ENCODE results near the gene MBNL2. TPM values are rescaled to one million over a fixed set of nuclear protein-coding genes. Genes with fewer than 3 reads are reported as not detected.

MBNL2 gene
- total and polyA plus RNA-seq, 2 experiments from 2014 or later: 0.55 to 3.2 TPM

GRCh38 chr13:97287047-97287383 is 64.9 kb downstream of the MBNL2 start:
- Mint-ChIP-seq H3K4me3 (no peak overlapping the region), H3K4me1 (no peaks in the 10 kb centered on the region; the same call in 2 of the 3 replicates), H3K9me3 (no peaks in the 10 kb centered on the region), H3K27ac (no peak overlapping the region), H3K27me3 (ENCODE audit: insufficient read depth, low read depth, poor library complexity) (no peaks in the 10 kb centered on the region), H3K36me3 (ENCODE audit: low read depth) (no peaks in the 10 kb centered on the region)
- Histone ChIP-seq H3K9me2 (ENCODE audit: insufficient read depth) (no peaks in the 10 kb centered on the region; the same call in 1 of the 2 replicates), H3F3A (replicated peaks; ENCODE audit: low read depth) (no peaks in the 10 kb centered on the region), H3K4me2 (no peak overlapping the region), H2AFZ (no peak overlapping the region), H4K20me1 (replicated peaks; ENCODE audit: insufficient read depth) (no peaks in the 10 kb centered on the region), H3K79me2 (replicated peaks; ENCODE audit: insufficient read depth) (no peaks in the 10 kb centered on the region), H3K27ac (ENCODE audit: low read depth) (no peak overlapping the region), H3K4me3 (no peak overlapping the region), H3K4me1 (ENCODE audit: insufficient read depth) (no peaks in the 10 kb centered on the region), H3K36me3 (ENCODE audit: insufficient read depth) (no peaks in the 10 kb centered on the region), H3K27me3 (ENCODE audit: insufficient read depth) (no peaks in the 10 kb centered on the region)
- ATAC-seq (no peak), DNase-seq (ENCODE audit: low spot score) (no peak)
- TF ChIP-seq NANOG (IDR thresholded peaks at IDR 0.05; ENCODE audit: borderline replicate concordance) (no peak), ZNF114 (CRISPR knock-in tag; IDR thresholded peaks at IDR 0.05) (no peak), EZH2 (IDR thresholded peaks at IDR 0.05; ENCODE audit: low read depth, unreplicated experiment) (no peak), JUNB (IDR thresholded peaks at IDR 0.05; ENCODE audit: unreplicated experiment) (no peak), CREB1 (CRISPR knock-in tag; IDR thresholded peaks at IDR 0.05; ENCODE audit: low read depth) (no peak), REST (IDR thresholded peaks at IDR 0.05; ENCODE audit: unreplicated experiment) (no peak), EZH2phosphoT487 (IDR thresholded peaks at IDR 0.05; ENCODE audit: unreplicated experiment) (no peak), POLR2AphosphoS5 (IDR thresholded peaks at IDR 0.05; ENCODE audit: low read depth) (no peak), ZNF462 (CRISPR knock-in tag; IDR thresholded peaks at IDR 0.05) (no peak), ZNF331 (CRISPR knock-in tag; IDR thresholded peaks at IDR 0.05; ENCODE audit: low read depth) (no peak), STAT1 (IDR thresholded peaks at IDR 0.05; ENCODE audit: unreplicated experiment) (no peak)
- TF ChIP-seq, protein P1, sequence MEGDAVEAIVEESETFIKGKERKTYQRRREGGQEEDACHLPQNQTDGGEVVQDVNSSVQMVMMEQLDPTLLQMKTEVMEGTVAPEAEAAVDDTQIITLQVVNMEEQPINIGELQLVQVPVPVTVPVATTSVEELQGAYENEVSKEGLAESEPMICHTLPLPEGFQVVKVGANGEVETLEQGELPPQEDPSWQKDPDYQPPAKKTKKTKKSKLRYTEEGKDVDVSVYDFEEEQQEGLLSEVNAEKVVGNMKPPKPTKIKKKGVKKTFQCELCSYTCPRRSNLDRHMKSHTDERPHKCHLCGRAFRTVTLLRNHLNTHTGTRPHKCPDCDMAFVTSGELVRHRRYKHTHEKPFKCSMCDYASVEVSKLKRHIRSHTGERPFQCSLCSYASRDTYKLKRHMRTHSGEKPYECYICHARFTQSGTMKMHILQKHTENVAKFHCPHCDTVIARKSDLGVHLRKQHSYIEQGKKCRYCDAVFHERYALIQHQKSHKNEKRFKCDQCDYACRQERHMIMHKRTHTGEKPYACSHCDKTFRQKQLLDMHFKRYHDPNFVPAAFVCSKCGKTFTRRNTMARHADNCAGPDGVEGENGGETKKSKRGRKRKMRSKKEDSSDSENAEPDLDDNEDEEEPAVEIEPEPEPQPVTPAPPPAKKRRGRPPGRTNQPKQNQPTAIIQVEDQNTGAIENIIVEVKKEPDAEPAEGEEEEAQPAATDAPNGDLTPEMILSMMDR (conservative IDR thresholded peaks at IDR 0.05; ENCODE audit: low read depth in 2 of 2): no peak
- TF ChIP-seq, protein P2, sequence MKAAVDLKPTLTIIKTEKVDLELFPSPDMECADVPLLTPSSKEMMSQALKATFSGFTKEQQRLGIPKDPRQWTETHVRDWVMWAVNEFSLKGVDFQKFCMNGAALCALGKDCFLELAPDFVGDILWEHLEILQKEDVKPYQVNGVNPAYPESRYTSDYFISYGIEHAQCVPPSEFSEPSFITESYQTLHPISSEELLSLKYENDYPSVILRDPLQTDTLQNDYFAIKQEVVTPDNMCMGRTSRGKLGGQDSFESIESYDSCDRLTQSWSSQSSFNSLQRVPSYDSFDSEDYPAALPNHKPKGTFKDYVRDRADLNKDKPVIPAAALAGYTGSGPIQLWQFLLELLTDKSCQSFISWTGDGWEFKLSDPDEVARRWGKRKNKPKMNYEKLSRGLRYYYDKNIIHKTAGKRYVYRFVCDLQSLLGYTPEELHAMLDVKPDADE (IDR thresholded peaks at IDR 0.05): no peak
